Limb (tissue), 2 donors: Measurements from ENCODE around the gene LMO4.

Experiments
- DNase-seq, 2 donors: peaks; one replicate each; pipeline ENCODE4 v3.0.0-alpha.2; 2016; ENCODE audit errors: extremely low spot score in 2 of 2

The LMO4 gene, protein sequence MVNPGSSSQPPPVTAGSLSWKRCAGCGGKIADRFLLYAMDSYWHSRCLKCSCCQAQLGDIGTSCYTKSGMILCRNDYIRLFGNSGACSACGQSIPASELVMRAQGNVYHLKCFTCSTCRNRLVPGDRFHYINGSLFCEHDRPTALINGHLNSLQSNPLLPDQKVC

DNA sequence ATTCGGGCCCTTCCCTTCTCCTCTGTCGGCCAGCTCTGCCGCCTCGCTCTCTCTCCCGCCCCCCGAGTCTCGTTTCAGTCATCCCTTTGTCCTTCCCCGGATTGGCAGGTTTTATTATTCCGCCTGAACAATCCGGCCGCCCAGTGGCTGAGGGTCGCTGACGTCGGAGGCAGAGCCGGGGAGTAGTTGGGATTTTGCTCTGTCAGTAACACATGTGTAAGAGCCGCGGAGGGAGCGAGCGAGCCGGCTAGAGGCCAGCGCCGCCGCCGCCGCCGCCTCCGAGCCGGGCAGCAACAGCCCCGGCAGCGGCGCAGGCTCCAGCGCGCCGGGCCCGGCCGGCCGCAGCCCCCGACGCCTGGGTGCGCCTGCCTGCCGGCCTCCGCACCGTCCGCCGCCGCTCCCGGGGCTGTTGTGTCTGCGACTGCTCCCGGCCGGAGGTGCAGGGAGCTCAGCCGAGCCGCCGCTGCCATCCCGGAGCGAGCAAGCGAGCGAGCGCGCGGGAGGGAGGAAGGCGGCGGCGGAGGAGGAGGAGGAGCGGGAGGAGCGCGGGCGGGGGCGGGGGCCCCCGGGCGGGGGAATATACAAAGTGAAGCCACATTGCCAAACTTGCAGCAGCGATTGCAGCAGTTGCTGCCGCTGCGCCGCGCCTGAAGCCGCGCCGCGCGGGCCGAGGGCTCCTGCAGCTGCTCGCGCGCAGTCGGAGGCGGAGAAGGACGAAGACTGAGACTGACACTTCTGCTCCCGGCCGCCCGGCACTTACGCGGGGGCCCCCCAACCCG is at the start of gene LMO4:
LMO4 (plus strand) TSS at position 609 of the 779 bp plus-strand sequence. CDS start 3,136 bp downstream, outside the sequence.
- DNase-seq = peak; percentile 97

DNA sequence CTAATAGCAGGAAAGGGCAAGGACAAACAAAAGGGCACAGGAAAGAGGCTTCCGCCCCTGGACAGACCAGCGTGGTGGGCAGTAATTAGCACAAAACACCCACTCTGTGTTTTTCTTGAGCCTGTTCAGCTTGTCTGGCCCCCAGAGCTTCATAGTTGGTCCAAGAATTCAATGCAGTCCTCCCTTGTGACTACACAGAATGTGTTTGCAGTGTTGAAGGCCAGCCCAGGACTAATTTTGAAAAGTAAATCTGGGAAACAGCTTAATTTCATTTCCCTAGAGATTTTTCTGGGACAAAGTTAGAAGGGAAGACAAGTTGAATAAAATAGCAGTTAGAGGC is 49.2 kb upstream of the LMO4 start:
- DNase-seq = no peak

DNA sequence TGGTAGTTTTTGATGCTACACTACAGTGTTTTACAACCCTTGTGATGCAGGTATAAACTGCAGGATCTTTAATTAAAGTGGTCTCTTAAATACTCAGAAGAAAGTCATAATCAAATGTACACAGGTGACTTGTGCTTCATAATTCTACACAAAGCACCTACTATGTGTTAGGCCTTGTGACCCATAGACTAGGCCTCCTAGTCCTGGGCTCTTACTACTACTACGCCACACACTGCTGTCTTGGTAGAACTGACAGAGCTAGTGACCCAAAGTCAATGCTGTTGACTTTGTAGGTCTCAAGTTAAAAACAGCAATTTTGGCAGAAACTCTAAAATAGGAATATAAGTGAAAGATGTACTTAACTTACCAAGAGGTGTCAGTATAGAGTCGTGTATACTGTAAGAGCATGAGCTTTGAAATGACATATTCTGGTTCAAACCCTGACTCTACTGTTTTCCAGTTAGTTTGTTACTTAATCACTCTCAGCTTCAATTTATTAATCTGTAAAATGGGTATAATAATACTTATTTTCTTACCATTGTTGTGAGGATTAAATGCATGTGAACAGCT is 48.6 kb upstream of the LMO4 start:
- no peak for DNase-seq

DNA sequence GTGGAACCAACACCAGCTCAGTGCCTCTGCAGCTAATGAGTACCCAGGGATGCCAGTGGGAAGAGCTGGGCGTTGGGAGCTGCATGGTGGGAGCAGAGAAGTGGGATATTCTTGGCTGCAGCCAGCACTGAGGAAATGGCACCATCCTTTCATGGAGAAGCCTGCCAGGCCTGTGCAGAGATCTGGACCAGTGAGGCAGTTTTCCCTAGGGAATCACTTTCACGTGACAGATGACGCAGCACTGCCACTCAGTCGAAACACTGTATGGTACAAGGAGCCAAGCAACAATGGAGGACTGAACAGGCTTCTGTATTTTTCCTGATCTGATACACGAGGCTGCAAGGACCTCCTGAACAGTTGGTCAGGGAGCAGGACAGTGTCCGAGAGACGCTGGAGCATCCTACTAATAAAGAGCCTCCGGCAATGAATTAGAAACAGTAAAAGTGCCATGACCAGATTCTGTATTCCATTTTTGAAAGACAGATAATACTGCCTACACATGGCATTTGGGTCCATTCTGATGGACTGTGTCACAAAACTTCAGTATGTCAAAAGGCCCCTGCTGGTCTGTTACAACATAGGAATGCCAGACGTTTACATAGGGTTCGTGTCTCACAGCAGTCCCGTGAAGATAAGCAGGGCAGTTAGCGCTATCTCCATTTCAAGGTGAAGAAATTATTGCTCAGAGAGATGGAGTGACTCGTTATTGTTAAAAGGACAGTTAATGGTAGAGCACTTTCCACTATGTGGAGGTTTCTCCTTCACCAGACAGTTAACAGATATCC is 44.0 kb upstream of the LMO4 start:
- no peak for DNase-seq

DNA sequence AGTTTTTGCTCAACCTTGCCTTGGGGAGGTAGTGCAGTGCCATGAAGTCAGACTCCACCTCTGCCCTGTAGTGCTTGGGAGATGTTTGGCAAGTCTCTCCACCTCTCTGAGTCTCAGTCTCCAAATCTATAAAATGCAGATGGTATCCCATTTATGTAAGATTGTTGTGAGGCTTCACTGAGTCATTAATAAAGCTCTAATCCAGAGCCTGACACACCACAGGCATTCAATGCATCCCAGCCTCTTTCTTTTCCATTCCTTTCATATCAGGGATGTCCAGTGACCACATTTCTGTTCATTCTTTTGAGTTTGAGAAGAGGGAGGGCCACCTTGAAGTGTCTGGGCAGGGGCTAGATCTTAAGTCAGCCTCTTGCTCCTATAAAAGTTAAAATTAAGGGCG is 37.6 kb upstream of the LMO4 start:
- no peak for DNase-seq

DNA sequence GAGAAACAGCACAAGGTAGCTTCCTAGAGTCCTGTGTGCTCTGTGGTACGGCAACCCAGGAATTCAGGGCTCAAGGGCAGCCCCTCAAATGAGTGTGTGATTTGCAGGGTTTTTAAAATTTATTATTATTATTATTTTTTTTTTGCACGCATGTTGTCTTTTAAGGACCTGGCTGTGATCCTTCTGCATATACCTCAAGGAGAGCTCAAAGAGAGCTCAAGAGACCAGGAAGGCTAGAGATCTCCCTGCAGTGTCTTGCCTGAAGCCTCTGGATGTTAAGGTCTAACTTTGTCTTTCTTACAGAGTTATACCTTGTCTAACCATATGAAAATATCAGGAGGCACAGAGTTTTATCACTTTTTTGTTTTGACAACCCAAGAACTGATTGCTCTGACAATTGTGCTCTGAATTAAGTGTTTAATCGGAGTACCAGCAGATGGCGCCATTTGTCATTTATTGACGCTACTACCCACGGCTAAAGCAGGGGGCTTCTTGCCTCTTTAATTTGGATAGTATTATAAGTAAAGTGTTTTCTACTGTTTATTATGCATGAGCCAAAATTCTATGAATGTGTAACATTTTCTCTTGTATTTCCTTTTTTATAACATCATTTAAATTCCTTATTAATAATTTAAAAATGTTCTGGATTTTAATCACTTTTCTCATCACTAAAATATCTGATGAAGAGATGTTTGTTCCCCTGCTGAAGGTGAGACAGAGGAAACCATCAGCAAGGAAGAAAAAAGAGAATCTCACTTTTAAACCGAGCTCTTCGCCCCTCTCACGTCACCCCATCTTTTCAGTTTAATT is 35.8 kb upstream of the LMO4 start:
- DNase-seq = peak; percentile 78 to 84

DNA sequence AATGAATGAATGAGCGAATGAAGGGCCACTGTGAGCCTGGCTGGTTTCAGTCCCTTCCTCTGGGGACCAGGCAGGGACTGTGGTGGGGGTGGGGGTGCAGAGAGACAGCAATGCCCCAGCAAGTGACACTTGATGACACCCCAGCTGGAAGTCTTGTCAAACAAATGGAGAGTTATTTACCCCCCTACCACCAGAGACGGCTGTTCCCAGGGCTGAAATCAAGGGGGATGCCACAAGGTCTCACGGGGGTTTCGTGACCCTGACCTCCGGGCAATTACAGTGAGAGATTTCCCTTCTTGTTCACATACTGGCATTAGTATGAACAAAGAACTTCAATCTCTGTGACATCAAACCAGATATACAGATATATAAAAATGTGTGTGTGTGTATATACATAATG is 34.0 kb upstream of the LMO4 start:
- no peak for DNase-seq

DNA sequence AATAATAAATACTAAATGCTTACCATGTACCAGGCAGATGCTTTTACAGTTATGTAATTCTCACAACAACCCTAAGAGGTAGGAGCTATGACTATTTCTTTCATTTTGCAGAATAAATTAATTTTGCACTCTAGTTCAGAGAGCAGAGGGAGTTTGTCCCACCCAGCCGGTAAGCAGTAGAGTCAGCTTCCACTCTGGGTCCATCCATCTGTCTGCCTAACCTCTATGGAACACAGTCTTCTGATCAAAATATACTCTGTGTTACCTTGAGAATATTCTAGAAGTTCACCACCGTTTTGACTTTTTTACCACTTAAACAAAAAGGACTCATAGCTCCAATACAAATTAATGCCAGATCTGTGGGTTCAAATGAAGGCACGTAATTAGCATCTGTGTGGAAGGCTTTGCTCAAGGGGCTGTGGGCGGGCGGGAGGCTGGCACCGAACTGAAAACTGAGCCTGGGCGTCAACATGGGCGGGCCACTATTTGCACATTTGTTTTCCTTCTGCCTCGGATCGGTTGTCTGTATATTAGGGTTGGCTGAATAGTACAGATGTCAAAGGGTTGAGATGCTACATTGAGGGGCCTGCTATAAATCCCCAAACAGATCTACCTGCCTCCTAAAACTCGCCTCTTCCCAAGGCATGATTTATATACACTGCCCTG is 33.1 kb upstream of the LMO4 start:
- DNase-seq = no peak

DNA sequence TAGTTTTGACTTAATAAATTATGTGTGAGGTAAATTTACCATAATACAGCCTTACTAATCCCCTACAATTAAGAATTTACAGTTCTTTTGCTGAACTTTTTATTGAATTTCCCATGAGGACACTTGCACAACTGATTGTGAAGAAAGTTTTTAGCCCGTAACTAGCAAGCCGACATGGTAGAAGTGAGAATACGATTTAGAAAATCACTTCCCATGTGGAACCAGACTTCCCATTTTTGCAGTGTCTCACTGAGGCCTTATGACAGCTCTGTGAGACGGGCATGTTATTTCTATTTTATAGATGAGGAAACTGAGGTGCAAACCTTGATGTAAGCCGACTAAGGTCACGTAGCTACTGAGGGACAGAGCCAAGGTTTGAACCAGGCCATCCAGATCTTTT is 32.5 kb upstream of the LMO4 start:
- DNase-seq = no peak

DNA sequence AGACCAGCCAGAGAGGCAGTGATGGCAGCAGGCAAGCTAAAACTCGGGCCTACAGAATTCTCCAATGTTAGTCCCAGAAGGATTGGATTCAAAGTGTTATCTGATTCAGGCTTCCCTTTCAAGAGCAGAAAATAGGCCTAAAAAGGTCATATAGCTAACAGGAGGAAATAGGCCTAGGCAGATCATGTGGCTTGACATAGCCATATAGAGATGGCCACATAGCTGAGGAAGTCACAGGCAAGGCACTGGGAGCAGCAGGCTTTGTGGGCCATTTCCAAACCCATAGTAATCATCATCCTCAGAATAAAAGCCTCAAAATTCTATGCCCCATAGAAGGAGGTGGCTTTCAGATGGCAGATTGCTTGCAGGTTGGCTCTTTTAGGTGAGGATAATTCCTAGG is 29.0 kb upstream of the LMO4 start:
- no peak for DNase-seq

DNA sequence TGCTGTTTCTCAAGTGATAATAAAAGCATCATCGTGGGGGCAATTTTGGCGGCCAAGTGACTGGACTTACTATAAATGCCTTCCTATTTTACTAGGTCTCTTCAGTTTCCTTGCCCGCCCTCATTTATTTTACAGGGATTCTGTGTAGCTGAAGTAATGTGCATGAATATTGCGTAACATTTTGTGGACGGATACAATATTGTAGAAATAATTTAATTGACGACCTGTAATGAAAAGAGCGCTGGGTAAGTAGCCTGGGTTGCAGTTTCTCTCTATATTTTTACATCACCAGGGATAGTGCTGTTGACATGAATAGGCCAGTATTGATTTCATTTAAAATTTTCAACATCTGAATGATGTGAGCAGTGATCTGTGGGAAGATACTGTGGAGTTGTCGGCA is 28.1 kb upstream of the LMO4 start:
- no peak for DNase-seq

DNA sequence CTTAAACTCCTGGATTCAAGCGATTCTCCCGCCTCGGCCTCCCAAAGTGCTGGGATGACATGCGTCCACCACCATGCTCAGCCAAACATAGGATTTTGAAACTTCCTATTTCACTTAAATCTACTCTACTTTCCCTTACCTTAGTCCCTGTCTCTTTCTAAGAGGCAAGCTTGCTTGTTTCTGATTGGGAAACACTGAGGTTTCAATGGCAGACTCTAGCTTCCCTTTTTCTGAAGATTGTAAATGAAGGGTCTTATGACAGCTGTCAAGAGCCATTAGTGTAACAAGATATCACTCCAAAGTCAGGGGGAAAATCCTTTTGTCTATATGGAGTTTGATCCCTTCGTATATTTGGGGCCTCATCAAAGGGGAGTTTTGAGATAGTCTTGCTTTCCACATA is 23.5 kb upstream of the LMO4 start:
- no peak for DNase-seq

DNA sequence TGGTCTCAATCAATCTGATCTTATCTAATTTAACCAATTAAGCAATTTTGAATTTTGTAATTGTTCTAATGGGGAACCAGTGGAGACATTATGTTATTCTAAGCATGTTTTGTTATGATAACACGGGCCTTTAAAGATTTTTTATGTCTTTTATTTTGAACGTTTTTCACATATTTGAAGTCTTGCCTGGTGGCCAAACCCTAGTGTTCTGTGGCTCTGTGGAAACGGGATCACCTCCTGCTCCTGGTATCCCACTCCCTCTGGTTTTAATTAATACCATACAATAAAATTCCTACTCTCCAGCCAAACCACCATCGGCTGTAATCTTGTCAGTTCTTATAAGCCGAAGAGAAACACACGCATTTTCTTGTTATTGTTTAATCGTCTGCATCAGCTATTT is 22.9 kb upstream of the LMO4 start:
- DNase-seq = no peak

DNA sequence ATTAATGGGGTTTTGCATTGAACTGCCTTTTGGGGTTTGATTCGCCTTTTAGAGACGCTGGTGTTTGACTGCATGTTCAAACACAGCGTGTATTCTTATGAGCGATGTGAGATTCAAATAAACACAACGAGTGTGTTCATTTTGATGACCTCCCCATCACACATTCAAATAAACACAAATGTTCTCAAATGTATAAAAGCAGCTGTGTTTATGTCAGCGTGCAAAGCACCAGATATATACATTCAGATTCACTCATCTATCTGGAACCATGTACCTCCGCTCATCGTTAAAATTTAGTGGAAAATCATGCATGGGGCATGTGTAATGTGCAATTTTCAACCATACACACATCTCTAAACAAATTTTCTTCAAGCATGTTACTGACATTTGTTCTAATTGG is 21.4 kb upstream of the LMO4 start:
- DNase-seq = no peak

DNA sequence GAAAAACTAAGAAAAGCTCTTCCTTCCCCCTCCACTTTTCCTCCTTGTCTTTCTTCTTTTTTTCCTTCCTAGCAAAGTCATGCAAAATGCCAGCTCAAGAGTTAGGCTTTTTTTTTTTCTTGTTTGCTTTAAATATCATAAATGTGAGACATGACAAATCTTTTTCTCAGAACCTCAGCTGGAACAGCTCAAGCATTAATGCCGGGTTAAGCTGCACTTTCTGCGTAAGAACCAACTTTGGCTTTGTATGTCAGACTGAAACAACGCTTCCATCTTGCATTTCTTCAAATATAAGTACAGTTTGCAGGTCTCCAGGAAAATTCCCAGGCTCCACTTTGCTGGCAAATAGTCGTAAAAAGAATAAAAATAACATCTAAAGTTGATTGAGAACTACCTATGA is 20.7 kb upstream of the LMO4 start:
- no peak for DNase-seq

DNA sequence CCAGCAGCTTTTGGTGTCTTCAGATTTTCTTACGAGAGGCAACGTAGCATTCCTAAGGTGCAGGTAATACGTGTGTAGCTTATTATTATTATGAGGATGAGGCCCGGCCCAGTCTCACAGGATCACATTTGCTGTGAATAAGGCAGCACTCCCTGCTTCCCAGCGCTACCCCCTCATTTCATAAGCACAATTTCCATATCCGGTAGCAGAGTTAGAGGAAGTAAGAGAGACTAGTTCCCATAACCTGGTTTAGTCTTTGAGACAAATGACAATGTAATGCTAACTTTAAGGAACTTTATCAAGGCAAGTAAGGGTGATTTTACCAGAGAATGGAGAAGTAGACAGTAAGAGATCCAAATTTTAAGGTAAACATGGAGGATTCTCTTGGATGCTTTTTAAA is 14.6 kb upstream of the LMO4 start:
- no peak for DNase-seq

DNA sequence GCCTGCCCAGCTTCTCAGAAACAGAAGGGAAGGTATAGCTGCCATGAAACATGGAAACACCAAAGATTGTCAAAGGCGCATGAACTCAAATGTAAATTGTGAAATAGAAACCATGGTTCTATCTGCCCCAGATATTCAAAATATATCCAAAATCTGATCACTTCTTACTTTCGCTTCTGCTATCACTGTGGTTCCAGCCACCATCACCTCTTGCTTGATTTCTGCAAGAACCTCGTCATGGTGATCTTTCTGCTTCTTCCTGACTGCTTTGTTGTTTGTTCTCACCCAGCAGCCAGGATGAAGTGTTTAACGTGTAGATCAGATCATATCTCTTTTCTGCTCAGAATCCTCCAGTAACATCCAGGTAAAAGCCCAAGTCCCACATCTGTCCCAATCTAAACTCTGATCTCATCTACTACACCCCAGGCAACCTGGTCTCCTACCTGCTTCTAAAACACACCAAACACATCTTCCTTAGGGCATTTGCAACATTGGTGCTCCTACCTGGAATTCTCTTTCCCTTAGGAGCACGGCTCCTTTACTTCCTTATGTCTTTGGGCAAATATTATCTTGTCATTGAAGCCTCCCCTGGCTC is 10.5 kb upstream of the LMO4 start:
- no peak for DNase-seq

DNA sequence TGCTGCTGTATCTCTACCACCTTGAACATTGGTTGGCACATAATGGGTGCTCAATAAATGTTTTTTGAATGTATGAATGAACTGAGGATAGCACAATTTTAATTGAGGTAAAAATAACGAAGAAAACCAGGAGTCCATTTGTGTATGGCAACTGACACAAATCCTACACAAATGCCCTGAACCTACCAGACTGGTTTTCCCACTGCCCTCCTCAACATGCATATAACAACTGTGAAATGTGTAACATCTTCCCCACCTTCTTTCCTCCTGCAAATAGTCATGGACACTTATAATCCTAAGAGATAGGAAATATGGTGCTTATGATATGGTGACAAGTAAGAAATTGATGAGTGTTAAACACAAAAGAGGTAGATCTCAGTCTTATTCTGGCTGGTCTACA is 9.9 kb upstream of the LMO4 start:
- DNase-seq = no peak

DNA sequence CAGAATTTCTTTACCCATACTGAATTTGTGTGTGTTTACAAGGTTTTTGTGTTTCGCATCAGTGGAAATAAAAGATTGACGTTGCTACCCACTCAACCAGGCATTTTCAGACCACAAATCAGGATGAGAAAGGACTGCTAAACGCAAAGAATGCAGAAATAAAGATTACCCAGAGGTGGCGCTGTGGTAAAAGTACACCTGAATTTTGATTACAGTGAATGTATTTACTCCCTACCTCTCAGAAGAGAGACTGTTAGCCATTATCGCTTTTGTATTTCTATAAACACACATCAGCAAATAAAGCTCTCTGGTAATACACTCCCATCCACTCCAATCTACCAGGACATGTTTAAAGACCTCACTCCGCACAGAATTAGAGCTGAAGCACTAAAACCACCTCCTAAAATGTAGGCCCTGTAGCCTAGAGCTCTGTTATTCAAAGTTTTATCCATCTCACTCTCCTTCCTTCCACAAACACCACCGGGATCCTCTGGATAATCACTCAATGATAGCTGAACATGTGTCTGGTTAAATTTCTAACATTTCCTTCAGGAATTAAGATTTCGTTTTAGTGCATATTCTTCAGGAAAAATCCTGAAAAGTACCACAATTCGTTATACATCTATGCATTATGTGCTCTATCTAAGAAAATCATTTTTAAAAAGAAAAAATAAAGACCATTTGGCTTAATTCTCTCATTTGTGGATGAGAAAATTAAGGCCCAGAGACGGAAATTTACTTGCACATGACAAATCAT is 2.5 kb upstream of the LMO4 start:
- DNase-seq = peak in 1 of 2 donors; percentile 71
